HepG2 (cell line): ENCODE results near the gene LHPP. TPM values are rescaled to one million over a fixed set of nuclear protein-coding genes. Genes with fewer than 3 reads are reported as not detected.

ENCODE experiments used
- ATF3 ChIP-seq: sonication (generic); formaldehyde crosslinking; IDR thresholded peaks from 2 replicates; pipeline ENCODE4 v1.4.0; 2020; ENCODE audit warnings: missing genetic modification reagents
- CSRNP1 ChIP-seq: sonication (generic); formaldehyde crosslinking; IDR thresholded peaks from 2 replicates; pipeline ENCODE4 v1.8.1; 2023; ENCODE audit warnings: mild to moderate bottlenecking, missing genetic modification reagents
- NCOA1 ChIP-seq: sonication (generic); formaldehyde crosslinking; IDR thresholded peaks from 2 replicates; pipeline ENCODE4 v1.9.0; 2021; ENCODE audit warnings: missing genetic modification reagents
- NR2F6 ChIP-seq, 2 experiments: IDR thresholded peaks; 2 replicates each; pipeline ENCODE4 v1.6.1; 2016; ENCODE audit warnings: antibody characterized with exemption in 1 of 2, mild to moderate bottlenecking in 1 of 2
- RARG ChIP-seq: sonication (generic); formaldehyde crosslinking; IDR thresholded peaks from 2 replicates; pipeline ENCODE4 v1.4.0; 2020; ENCODE audit warnings: low read depth, mild to moderate bottlenecking, missing genetic modification reagents
- SIX4 ChIP-seq: sonication (generic); formaldehyde crosslinking; IDR thresholded peaks from 2 replicates; pipeline ENCODE4 v1.4.0; 2020; ENCODE audit warnings: missing genetic modification reagents
- SOX5 ChIP-seq: IDR thresholded peaks from 2 replicates; pipeline ENCODE4 v1.6.1; 2016; ENCODE audit warnings: borderline replicate concordance
- ZKSCAN8 ChIP-seq: IDR thresholded peaks from 2 replicates; pipeline ENCODE4 v1.6.1; 2016; ENCODE audit warnings: borderline replicate concordance, missing genetic modification reagents, missing compliant biosample characterization
- ZNF138 ChIP-seq: sonication (generic); formaldehyde crosslinking; IDR thresholded peaks from 2 replicates; pipeline ENCODE4 v1.5.0; 2020; ENCODE audit warnings: mild to moderate bottlenecking, low read depth, missing genetic modification reagents
- ZNF20 ChIP-seq: sonication (generic); formaldehyde crosslinking; IDR thresholded peaks from 2 replicates; pipeline ENCODE4 v1.4.0; 2020; ENCODE audit warnings: mild to moderate bottlenecking, moderate library complexity, missing genetic modification reagents
- ZNF468 ChIP-seq: sonication (generic); formaldehyde crosslinking; IDR thresholded peaks from 2 replicates; pipeline ENCODE4 v1.8.0; 2022; ENCODE audit warnings: mild to moderate bottlenecking, moderate library complexity, missing genetic modification reagents
- ZNF570 ChIP-seq: sonication (generic); formaldehyde crosslinking; IDR thresholded peaks from 2 replicates; pipeline ENCODE4 v1.4.0; 2020; ENCODE audit warnings: mild to moderate bottlenecking, missing genetic modification reagents, borderline replicate concordance
- ZNF614 ChIP-seq: IDR thresholded peaks from 2 replicates; pipeline ENCODE4 v1.6.1; 2018; ENCODE audit warnings: missing biosample characterization, missing genetic modification reagents, inconsistent platforms, borderline replicate concordance
- ZNF724P ChIP-seq: sonication (generic); formaldehyde crosslinking; IDR thresholded peaks from 2 replicates; pipeline ENCODE4 v1.8.0; 2022; ENCODE audit warnings: missing genetic modification reagents, borderline replicate concordance
- polyA plus RNA-seq, 8 experiments: library from polyadenylated mRNA; depleted of rRNA in 3 of 8; stranded (reverse) in 7 of 8; unstranded in 1 of 8; fragments of >200 nt; fragmentation: Illumina TruSeq in 4 of 8; extraction: Trizol in 4 of 8; gene quantifications; 2 replicates each; pipeline versions ENCODE4 v1.2.1 to v1.2.3, GENCODE V29; 2011 to 2016; ENCODE audit warnings: low read depth in 4 of 8, missing spikeins in 1 of 8, mixed read lengths in 1 of 8; ENCODE audit not compliant: insufficient read depth in 1 of 8
- total RNA-seq, 5 experiments: library from RNA; depleted of rRNA; stranded (reverse); fragments of >200 nt; fragmentation: Illumina TruSeq; extraction: Trizol; gene quantifications; 2 replicates each; pipeline ENCODE4 v1.2.3, GENCODE V29; 2016; ENCODE audit warnings: low read depth in 1 of 5
- TF ChIP-seq, protein P1 (sequence below): sonication (generic); formaldehyde crosslinking; IDR thresholded peaks from 2 replicates; pipeline ENCODE4 v1.9.0; 2022; ENCODE audit warnings: low read depth, missing genetic modification reagents
- TF ChIP-seq, protein P2 (sequence below): sonication (generic); formaldehyde crosslinking; IDR thresholded peaks from 2 replicates; pipeline ENCODE4 v1.8.0; 2022; ENCODE audit warnings: low read depth, missing genetic modification reagents
- TF ChIP-seq, protein P3 (sequence below): sonication (generic); formaldehyde crosslinking; IDR thresholded peaks from 2 replicates; pipeline ENCODE4 v1.5.0; 2020; ENCODE audit warnings: mild to moderate bottlenecking, missing genetic modification reagents
- TF ChIP-seq, protein P4 (sequence below): sonication (generic); formaldehyde crosslinking; IDR thresholded peaks from 2 replicates; pipeline ENCODE4 v1.9.0; 2021; ENCODE audit warnings: missing genetic modification reagents, borderline replicate concordance

Gene LHPP
- total and polyA plus RNA-seq, 2 of the 13 experiments (the other 11 are each of a cell fraction or from before 2014, with no cell fraction given): 5.2 to 13.1 TPM

GRCh38 chr10:124554085-124554858, 92.6 kb downstream of the LHPP start (continued):
- TF ChIP-seq, protein P1, sequence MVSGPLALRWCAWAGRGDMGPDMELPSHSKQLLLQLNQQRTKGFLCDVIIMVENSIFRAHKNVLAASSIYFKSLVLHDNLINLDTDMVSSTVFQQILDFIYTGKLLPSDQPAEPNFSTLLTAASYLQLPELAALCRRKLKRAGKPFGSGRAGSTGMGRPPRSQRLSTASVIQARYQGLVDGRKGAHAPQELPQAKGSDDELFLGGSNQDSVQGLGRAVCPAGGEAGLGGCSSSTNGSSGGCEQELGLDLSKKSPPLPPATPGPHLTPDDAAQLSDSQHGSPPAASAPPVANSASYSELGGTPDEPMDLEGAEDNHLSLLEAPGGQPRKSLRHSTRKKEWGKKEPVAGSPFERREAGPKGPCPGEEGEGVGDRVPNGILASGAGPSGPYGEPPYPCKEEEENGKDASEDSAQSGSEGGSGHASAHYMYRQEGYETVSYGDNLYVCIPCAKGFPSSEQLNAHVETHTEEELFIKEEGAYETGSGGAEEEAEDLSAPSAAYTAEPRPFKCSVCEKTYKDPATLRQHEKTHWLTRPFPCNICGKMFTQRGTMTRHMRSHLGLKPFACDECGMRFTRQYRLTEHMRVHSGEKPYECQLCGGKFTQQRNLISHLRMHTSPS: 0 out of 2 replicates have a peak, but pooled peaks have one; percentile 21
- TF ChIP-seq, protein P2, sequence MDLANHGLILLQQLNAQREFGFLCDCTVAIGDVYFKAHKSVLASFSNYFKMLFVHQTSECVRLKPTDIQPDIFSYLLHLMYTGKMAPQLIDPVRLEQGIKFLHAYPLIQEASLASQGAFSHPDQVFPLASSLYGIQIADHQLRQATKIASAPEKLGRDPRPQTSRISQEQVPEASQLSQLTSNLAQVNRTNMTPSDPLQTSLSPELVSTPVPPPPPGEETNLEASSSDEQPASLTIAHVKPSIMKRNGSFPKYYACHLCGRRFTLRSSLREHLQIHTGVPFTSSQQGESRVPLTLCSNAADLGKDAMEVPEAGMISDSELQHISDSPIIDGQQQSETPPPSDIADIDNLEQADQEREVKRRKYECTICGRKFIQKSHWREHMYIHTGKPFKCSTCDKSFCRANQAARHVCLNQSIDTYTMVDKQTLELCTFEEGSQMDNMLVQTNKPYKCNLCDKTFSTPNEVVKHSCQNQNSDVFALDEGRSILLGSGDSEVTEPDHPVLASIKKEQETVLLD (CRISPR knock-in tag): no peak
- TF ChIP-seq NR2F6 (IDR thresholded peaks at IDR 0.05): peak; percentile 51
- TF ChIP-seq NR2F6 (CRISPR knock-in tag; IDR thresholded peaks at IDR 0.05): peak; percentile 63
- TF ChIP-seq, protein P3, sequence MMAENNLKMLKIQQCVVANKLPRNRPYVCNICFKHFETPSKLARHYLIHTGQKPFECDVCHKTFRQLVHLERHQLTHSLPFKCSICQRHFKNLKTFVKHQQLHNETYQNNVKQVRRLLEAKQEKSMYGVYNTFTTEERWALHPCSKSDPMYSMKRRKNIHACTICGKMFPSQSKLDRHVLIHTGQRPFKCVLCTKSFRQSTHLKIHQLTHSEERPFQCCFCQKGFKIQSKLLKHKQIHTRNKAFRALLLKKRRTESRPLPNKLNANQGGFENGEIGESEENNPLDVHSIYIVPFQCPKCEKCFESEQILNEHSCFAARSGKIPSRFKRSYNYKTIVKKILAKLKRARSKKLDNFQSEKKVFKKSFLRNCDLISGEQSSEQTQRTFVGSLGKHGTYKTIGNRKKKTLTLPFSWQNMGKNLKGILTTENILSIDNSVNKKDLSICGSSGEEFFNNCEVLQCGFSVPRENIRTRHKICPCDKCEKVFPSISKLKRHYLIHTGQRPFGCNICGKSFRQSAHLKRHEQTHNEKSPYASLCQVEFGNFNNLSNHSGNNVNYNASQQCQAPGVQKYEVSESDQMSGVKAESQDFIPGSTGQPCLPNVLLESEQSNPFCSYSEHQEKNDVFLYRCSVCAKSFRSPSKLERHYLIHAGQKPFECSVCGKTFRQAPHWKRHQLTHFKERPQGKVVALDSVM (CRISPR knock-in tag): peak; percentile 42; the same call in 1 of the 2 replicates
- no peak; the same call in 1 of the 2 replicates for TF ChIP-seq SOX5 (CRISPR knock-in tag)
- TF ChIP-seq ZKSCAN8 (CRISPR knock-in tag): no peak
- TF ChIP-seq ZNF468 (CRISPR knock-in tag): no peak
- TF ChIP-seq ATF3 (CRISPR knock-in tag): no peak
- no peak for TF ChIP-seq ZNF614
- no peak for TF ChIP-seq ZNF20 (CRISPR knock-in tag)
- TF ChIP-seq SIX4 (CRISPR knock-in tag): no peak
- TF ChIP-seq, protein P4, sequence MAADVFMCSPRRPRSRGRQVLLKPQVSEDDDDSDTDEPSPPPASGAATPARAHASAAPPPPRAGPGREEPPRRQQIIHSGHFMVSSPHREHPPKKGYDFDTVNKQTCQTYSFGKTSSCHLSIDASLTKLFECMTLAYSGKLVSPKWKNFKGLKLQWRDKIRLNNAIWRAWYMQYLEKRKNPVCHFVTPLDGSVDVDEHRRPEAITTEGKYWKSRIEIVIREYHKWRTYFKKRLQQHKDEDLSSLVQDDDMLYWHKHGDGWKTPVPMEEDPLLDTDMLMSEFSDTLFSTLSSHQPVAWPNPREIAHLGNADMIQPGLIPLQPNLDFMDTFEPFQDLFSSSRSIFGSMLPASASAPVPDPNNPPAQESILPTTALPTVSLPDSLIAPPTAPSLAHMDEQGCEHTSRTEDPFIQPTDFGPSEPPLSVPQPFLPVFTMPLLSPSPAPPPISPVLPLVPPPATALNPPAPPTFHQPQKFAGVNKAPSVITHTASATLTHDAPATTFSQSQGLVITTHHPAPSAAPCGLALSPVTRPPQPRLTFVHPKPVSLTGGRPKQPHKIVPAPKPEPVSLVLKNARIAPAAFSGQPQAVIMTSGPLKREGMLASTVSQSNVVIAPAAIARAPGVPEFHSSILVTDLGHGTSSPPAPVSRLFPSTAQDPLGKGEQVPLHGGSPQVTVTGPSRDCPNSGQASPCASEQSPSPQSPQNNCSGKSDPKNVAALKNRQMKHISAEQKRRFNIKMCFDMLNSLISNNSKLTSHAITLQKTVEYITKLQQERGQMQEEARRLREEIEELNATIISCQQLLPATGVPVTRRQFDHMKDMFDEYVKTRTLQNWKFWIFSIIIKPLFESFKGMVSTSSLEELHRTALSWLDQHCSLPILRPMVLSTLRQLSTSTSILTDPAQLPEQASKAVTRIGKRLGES (CRISPR knock-in tag): no peak
- TF ChIP-seq NCOA1 (CRISPR knock-in tag): no peak
- no peak for TF ChIP-seq CSRNP1 (CRISPR knock-in tag)
- no peak for TF ChIP-seq RARG (CRISPR knock-in tag)
- TF ChIP-seq ZNF570 (CRISPR knock-in tag): no peak
- TF ChIP-seq ZNF138 (CRISPR knock-in tag): no peak
- TF ChIP-seq ZNF724P (CRISPR knock-in tag): no peak
